HG02798 (cell line): Measurements from ENCODE around the gene ACYP1.
A peak's percentile ranks its signal among the peaks of the same experiment; 100 is the strongest.

Experiments
- ATAC-seq: cut with Tn5 transposase; IDR thresholded peaks from one replicate; pipeline ENCODE4 v1.9.1; 2021; ENCODE audit warnings: mild to moderate bottlenecking; ENCODE audit not compliant: unreplicated experiment, poor library complexity

The ACYP1 gene

DNA sequence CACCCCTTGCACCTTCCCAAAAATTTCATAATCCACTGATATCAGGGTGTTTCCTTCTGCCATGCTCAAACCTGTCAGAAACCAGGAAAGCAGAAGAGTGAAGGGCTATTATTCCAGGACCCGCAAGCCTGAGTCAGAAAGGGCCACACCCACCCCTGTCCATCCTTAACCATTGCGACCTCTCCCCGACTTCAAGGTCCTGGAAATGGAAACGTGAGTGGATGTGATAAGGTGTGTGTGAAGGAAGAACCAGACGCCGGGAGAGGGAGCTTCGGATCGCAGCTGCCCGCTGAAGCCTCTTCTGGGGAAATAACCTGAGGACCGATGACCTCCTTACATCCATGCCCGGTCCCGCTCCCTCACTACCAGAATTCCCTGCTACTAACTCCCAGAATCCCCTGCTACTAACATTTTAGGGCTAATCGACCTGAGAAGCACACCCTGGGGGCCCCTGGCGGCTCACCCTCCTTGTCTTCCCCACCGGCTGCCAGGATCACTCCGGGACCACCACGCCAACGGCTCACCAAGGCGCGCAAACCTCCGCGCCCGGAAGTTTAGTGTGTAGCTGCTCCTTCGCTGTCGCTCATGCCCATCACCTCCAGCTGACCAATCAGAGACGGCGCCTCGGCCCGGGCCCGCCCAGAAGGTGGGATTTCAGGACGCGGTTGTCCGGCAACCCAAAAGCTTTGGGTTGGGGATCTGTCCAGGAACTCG lies at the start of gene ACYP1:
Gene ACYP1, minus strand, starts transcription at position 534 of the 714 bp plus-strand sequence. Its CDS starts 471 bp downstream, at position 63.
- peak; percentile 98 for ATAC-seq

DNA sequence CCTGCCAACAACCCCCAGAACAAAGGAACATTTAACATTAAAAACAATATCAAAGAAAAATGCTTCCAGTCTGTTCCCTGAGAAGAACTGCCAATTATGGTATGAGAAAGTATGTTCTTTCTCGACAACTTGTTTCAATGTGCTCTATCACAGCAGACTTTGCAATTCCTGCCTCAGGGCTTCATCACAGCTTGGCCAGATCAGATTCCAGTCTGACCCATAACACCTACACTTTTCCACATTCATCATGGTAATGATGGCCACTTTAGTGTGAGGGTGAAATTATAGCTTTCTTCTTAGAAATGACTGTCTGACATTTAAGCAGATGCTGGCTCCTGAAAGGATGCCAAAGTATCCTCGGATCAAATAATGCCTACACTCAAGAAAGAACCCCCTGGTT lies 46.1 kb upstream of the ACYP1 start:
- ATAC-seq, result no peak

DNA sequence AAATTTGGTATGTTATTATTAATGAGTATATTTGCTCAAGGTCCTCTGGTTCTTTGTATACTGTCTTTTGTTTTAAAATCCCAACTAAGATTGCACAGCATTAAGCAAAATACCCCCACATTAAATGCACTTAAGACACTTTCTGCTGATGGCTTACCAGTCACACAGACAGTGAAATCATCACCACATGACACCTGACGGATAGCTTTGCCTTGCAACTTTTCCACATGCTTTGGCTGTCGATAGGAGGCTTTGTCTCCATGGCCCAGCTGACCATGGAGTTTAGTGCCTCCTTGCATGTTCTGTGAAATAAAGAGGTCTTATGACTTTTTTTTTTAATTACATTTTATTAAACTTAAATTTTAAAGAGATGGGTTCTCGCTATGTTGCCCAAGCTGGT lies 43.4 kb upstream of the ACYP1 start:
- ATAC-seq, result no peak

DNA sequence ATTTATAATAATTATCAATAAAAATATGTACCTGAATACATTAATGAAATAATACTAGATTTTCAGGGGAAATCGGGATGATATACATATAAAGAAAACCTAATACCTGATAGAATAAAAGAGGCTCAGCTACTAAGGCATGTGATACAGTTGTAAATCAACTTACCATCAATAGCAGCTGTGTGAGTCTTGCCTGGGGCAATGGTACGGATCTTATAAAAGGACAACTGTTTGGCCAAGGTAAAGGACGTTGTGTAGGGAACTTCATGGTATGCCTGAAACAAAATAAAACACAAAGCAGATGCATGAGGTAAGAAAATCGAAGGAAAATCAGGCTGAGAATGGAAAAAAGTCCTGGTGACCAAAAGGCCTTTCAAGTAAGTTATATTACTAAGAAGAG lies 37.7 kb upstream of the ACYP1 start:
- no peak for ATAC-seq

DNA sequence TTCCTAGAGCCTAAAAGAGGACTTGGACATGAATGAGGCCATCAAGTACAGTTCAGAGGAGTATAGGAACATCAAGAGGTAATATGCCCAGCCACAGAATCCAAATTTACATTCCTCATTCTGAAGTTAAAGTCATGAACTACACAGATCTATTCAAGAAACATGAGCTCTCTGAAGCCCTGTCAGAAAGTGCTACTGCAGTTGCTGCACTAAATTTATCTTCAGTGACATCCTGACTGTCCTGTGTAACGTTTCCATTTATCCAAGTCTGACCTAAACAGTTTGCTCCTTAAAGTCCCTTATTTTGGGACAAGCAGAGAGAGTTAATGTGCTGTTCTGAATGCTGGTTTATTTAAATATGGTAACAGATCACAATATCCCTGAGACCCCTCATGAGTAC lies 34.9 kb upstream of the ACYP1 start:
- no peak for ATAC-seq

DNA sequence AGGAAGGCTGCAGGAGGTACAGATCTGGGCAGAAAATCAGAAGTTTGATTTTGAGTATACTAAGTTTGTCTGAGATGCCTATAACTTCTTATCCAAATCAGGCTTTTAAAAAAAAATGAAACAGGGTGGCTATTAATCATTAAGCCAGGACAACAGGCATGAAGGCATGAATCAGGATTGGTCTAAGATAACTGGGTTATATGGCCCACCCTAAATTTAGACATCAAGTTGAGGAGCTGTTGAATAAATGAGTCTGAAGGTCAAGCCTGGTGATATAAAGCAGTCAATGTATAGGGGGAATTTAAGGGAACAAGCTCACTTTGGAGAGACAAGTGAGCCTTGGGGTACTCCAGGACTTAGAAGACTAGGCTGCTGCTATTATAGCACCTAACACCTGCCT lies 34.4 kb upstream of the ACYP1 start:
- ATAC-seq, result no peak

DNA sequence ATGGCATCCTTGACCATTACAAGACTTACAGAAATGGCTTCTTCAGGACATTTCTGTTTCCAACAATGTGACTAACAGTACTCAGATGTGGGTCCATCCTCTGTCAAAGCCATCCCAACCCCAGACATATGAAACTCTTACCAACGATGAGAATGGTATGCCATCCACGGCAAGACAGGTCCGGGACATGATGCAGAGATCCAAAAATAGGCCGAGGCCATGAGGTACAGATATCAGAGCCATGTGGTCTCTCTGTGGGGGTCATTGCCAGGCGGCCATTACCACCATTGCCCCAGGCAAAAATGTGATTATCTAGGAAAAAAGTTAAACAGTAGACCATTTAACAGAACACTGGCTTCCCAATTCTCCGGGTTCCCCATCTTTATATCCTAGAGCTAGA lies 33.1 kb upstream of the ACYP1 start:
- no peak for ATAC-seq

DNA sequence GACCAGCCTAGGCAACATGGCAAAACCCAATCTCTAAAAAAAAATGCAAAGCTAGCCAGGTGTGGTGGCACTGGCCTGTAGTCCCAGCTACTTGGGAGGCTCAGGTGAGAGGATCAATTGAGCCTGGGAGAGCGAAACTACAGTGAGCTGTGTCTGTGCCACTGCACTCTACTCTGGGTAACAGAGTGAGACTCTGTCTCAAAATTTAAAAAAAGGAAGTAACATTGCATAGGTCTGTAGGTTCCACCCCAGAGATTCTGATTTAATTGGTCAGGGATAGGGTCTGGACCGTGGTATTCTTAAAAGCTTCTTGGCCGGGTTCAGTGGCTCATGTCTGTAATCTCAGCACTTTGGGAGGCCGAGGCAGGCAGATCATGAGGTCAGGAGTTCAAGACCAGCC lies 31.9 kb upstream of the ACYP1 start:
- ATAC-seq, result no peak

DNA sequence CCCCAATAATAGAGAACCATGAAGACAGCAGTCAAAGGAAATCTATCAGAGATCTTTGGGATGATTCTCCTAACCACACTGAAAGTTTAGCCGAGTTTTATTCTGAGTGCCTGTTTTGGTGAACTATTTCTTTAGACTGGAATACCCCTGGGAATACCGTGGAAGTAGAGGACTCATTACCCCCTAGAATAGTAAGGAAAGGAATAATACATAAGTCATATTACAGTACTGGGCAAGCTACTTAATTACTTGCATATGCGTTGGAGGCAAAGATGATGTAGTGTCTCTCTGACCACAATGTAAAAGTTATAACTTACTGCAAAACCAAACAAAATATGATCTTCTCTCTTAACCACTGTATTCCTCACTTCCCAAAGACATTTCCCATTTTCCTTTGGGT lies 31.1 kb upstream of the ACYP1 start:
- no peak for ATAC-seq

DNA sequence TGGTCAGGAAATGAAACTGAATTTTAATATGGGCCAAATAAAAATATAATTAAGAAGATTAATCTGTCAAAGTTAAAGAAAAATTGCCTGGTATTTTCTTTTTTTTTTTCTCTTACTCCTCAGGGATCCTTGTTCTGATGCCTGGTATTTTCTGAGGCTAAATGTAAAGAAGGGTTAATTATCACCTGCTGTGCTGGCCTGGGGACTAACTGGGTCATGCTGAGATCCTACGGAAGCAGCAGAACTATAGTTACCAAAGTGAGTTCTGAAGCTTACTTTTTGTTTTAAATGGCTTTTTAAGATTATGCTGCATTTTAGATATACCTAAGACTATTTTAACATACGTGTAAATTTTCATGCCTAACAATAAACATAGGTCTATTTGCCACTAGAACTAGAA lies 28.9 kb upstream of the ACYP1 start:
- ATAC-seq, result no peak

DNA sequence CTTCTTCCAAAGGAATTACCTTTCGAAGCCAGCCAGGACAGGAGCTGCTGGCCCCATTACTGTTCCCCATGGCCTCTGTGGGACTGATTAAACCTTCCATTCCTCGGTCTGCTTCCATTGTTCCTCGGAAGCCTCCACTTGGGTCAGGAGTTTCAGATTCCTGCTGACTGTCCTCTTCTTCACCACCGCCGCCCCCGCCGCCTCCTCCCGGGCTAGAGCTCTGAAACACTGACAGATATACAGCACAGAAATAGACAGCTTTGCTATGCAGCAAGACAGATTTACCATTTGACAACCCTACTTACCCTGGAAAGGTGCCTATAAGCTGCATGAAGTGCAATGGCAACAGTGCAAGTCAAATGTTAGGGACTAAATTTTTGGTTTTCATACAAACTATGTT lies 27.4 kb upstream of the ACYP1 start:
- no peak for ATAC-seq

DNA sequence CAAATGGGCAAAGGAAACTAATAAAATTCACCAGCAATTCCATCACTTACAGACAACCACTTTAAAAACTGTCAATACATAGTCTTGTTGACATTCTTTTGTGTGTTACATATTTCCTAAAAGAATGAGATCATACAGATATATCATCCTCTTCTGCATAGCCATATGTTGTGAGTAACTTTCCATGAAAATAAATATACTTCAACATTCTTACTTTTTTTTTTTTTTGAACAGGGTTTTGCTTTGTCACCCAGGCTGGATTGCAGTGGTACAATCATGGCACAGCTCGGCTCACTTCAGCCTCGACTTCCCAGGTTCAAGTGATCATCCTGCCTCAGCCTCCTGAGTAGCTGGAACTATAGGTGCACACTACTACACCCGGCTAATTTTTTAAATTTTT lies 26.5 kb upstream of the ACYP1 start:
- ATAC-seq, result no peak

DNA sequence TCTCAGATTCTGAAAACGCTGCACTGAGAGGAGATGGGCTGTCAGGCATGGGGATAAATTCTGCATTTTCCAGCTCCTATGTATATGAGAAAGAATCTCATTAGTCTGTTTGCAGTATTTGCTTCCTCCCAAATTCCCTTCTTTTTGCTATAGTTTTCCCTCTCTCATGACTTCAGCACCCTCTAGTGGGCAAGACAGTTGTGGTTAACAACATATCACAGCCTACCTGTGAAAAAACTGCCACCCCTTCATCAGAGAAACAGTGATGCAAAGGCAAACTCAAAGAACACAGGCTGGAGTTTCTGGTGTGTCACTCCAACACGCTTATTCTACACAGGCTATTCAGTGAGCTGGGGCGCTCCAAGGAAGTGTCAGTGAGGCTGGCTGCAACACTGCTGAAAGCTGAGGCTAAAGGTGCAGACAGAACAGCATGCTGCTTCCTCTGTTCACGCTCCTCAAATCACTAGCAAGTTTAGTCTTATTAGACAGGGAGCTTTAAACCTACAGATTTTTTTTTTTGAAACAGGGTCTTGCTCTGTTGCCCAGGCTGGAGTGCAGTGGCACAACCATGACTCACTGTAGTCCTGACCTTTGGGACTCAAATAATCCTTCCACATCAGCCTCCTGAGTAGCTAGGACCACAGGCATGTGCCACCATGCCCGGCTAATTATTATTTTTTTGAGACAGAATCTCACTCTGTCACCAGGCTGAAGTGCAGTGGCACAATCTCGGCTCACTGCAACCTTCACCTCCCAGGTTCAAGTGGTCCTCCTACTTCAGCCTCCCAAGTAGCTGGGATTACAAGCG lies 24.9 kb upstream of the ACYP1 start:
- ATAC-seq, result no peak

DNA sequence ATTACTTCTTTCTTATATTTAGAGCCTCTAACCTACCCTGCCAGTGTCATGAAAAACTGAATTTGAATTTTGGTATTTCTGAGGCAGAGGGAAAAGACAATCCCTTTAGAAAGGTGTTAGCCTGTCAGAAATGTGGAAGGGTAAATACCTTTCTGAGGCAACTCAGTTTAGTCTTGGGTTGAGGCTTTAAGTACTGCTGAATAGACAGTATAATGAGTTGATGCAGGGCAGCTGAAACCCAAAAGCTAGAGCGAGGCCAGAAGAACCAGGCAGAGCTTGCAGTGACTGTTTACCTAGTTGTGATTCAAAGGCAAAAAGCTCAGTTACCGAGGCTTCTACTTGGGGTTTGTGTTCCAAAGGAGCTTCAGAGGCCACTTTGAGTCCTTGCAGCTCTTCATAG lies 24.3 kb upstream of the ACYP1 start:
- ATAC-seq, result no peak

DNA sequence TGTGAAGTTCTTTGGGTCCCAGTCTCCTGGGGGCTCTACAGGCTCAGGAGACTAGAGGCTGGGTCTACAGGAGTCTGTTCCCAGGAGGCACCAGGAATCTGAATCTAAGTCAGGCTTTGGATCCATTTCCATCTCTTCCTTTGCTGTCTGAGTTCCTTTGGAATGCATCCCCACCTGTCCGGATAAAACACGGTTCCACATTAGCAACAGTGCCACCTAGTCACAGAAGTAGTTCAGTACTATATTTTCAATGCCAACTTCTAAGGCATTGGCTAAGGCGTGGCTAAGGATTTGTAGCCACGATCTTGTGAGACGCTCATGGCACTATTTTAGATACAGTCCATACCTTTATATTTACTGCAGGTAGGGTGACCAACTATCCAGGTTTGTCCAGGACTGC lies 20.7 kb upstream of the ACYP1 start:
- no peak for ATAC-seq

DNA sequence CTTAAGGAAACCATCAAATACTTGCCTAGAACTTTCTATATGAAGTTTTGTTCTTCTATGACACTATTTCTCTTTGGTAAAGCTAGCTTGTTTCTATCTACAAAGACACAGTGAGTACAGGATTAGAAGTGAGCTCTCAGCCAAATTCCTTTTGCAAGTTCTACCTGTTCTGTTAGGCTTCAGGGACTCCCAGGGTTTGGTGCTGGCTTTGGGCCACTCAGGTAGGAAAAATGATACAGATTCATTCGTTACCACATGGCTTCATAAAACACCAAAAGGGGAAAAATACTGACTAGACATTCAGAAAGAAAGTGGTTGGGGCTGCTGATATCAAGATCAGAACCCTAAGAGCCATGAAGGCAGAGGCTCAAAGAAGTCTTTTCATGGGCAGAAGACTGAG lies 19.4 kb upstream of the ACYP1 start:
- ATAC-seq, result no peak

DNA sequence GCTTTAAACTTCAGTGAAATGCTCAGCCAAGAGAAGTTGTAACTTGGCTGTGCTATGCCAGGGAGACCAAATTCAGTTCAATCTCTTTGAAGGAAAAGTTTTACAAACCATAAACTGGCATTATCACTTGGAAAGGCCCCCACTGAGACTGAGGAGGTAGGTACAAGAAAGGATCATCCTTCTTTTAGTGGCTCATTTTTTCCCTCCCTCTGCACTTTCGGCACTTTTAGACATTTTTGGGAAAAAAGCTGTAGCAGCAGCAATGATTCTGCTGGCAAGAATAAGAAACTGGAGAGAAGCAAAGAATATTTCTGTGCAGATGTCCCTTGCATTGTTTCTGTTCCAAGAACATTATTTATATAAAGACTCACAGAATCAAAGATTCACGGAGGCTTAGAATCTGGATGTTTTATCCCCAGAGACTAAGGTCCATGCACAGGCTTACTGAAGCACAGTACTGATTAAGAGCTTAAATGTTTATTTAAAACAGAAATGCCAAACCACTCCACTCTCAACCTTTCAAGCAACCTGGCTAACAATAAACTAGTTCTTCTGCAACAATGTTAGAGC lies 17.9 kb upstream of the ACYP1 start:
- ATAC-seq, result no peak

DNA sequence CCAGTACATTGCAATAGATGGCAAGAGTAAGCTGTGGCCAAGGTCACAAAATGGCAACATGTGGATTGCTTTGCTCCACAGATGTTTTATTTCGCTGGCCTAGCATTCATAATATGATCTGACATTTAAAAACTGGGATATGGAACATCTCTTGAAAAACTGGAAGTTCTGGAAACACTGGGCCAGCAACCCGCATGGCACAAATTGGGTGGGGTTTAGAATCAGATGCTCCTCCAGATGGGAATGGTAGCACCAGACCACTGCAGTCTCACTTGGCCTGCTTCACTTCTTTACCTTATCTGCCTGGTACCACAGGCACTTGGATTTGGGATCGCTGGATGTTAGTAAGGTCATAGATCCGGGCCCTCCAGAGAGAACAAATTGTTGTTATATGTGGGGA lies 15.7 kb upstream of the ACYP1 start:
- ATAC-seq, result no peak

DNA sequence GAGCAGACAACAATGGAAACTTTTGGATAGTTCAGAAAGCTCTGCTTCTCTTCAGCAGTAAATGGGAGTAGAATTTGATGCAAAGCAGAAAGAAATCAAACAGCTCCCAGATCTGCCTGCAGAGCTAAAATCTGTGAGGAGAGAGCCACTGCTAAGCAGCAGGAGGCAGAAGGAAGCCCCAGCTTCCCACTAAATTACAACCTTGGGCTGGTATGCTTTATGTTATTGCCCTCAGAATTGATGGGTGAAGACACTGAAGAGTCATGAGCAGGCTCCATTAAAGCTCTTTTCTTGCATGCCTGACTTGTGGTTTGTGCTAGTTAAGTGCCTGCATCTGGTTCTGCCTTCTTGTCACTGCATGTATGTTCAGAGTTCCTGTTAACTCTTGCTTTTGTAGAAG lies 14.0 kb upstream of the ACYP1 start:
- ATAC-seq, result no peak

DNA sequence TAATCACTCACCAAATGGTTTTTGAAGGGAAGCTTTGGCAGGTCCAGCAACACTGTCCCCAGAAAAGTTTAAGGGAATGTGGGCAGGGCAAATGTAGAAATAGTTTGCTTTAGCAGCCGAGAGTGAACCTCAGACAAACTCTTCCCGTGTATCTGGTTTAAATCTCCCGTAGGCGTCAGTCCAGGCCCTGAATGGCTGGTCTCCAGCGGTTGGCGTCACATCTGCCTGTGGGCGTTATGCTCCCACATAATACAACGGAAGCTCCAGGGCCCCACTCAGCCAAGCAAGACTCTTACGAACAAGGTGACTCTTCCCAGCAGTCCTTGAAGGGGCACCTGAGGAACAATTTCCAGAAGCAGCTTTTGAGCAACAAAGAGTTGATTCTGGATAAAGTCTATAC lies 6.6 kb upstream of the ACYP1 start:
- ATAC-seq, result no peak

DNA sequence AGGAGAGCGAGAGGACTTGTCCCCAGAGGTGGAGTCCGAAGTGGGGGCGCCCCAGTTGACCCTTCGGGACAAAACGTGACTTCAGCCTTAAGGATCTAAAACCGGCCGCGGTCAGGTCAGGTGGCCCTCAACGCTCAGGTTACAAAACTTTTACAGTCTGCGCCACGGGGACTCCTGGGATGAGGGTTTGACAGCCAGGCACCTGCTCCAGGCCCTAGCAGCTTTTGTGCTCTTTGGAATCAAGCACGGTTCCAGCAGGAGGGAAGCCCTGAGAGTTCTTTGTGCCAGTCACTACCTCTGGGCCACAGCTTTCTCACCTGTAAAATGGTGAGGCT lies 6.0 kb upstream of the ACYP1 start:
- ATAC-seq, result no peak
